ENCODE measurements around the gene AGER. TPM values are rescaled to one million over a fixed set of nuclear protein-coding genes. Genes with fewer than 3 reads are reported as not detected.
A peak's percentile ranks its signal among the peaks of the same experiment; 100 is the strongest.

Gene AGER
- total and polyA plus RNA-seq, 4 donors = 1.4 to 16.5 (median 9.6) TPM

DNA sequence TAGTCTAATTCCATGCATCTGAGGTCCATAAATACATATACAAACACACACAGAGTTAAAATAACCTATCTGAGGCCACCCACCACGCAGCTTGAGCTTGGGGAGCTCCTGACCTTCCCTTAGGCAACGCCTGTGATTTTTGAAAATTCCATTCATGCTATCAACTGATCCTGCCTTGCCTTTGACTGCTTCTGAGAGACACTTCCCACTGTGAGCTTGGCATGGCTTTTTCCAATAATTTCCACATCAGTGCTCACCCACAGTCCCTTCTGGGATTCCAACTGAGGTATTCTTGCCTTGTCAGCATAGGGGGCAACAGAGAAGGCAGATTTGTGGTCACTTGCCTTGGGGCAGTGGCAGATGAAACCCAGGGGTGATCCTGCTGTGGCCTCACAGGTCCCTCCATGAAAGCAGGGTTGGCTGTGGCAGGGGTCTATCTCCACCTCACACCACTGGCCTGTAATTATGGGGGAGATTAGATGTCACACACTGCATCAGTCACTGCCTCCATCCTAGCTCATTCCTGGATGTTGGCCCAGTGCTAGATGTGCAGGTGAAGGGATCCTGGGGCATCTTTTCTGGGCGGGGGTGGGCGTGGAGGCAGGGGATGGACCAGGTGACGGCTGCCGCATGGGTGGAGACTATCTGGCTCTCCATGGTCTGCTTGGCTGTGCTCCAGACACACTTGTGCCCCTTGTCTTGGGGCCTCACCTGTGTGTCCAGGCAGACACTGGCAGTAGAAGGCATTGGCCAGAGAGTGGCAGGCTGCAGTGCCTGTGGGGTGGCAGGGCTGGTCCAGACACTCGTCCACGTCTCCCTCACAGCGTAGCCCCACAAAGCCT is 19.6 kb upstream of the AGER start:
- no peaks in the 10 kb centered on the region for H3K36me3 ChIP-seq (ENCODE audit: control insufficient read depth in 1 of 2, insufficient read depth in 2 of 2, low read length in 1 of 2)
- DNase-seq = no peak

DNA sequence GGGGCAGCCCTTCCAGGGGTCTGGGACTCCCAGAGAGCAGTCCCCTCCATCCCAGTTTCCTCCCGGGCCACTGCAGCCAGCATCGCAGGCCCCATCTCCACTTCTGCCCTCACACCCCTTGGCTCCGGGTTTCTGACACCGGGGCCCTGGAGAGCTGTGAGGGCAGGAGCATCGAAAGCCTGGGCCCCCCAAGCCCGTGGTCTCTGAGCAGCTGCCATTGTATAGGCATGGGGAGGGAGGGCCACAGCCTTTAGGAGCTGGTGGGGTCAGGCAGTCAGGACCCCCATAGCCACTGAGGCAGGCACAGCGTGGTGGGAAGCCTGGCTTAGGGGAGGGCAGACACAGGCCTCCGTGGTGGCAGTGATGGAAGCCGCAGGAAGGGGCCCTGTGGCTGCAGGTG is 18.1 kb upstream of the AGER start:
- no peak for DNase-seq
- Histone ChIP-seq H3K27ac (ENCODE audit: low read depth in 1 of 2, low read length in 2 of 2) (no peak overlapping the region), H3K4me3 (ENCODE audit: low read length in 2 of 2) (no peak overlapping the region), H3K9me3 (ENCODE audit: control insufficient read depth, low read length) (no peaks in the 10 kb centered on the region), H3K27me3 (ENCODE audit: control insufficient read depth in 1 of 2, insufficient read depth in 2 of 2, low read length in 1 of 2) (no peaks in the 10 kb centered on the region), H3K36me3 (ENCODE audit: control insufficient read depth in 1 of 2, insufficient read depth in 2 of 2, low read length in 1 of 2) (no peaks in the 10 kb centered on the region), H3K4me1 (ENCODE audit: control insufficient read depth in 1 of 2, insufficient read depth in 2 of 2, low read length in 2 of 2) (no peaks in the 10 kb centered on the region)
- WGBS, 2 donors = 81 to 85% methylated on average over 9 of the region's 9 CpGs
- intact Hi-C loops (cut with DNase I) = no loop called here
- ATAC-seq (ENCODE audit: low FRiP score) = no peak

More for the DNA sequence above, 19.6 kb upstream of the AGER start:
- Histone ChIP-seq H3K27me3 (ENCODE audit: control insufficient read depth in 1 of 2, insufficient read depth in 2 of 2, low read length in 1 of 2) (no peaks in the 10 kb centered on the region), H3K27ac (ENCODE audit: low read depth in 1 of 2, low read length in 2 of 2) (no peak overlapping the region), H3K4me1 (ENCODE audit: control insufficient read depth in 1 of 2, insufficient read depth in 2 of 2, low read length in 2 of 2) (no peaks in the 10 kb centered on the region), H3K9me3 (ENCODE audit: control insufficient read depth, low read length) (no peaks in the 10 kb centered on the region), H3K4me3 (ENCODE audit: low read length in 2 of 2) (no peak overlapping the region)
- no peak for ATAC-seq (ENCODE audit: low FRiP score)
- 77 to 83% methylated on average over 9 of the region's 9 CpGs for WGBS, 2 donors
- intact Hi-C loops (cut with DNase I) = no loop called here

DNA sequence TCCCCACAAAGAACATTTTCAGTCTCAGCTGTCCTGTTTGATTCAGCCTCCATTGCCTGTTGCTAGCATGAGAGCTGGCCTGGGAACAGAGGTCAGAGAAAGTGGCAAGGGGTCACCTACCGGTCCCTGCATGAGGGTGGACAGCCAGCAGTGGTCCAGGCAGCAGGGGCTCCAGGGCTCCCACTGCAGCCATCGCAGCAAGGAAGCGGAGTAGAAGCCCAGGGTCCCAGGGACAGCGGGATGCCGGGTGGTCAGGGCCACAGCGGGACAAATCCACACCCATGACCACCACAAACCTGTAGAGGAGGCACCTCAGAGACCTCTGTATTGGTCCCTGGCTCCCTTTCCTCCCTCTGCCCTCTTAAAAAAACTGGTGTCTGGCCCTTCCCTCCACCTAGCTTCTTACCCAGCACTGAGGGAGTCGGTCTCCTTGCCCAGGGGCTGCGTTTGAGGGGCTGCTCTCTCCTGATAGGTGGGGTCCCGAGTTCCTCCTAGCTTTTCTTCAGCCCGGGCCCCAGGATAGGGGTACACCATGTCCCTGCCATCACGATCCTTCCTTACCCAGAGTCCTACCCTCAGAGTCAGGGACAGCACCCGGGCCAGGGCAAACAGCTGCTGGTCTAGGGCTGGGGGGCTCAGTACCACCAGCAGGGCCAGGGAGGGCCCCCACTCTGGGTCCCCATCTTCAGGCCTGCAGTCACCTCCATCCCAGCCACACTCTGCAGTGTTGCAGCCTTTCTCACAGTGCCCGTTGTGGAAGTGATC is 16.8 kb upstream of the AGER start:
- H3K27me3 ChIP-seq (ENCODE audit: control insufficient read depth in 1 of 2, insufficient read depth in 2 of 2, low read length in 1 of 2) = no peaks in the 10 kb centered on the region
- H3K9me3 ChIP-seq (ENCODE audit: control insufficient read depth, low read length) = no peaks in the 10 kb centered on the region
- no peaks in the 10 kb centered on the region for H3K4me1 ChIP-seq (ENCODE audit: control insufficient read depth in 1 of 2, insufficient read depth in 2 of 2, low read length in 2 of 2)
- no peak overlapping the region for H3K27ac ChIP-seq (ENCODE audit: low read depth in 1 of 2, low read length in 2 of 2)
- no peaks in the 10 kb centered on the region for H3K36me3 ChIP-seq (ENCODE audit: control insufficient read depth in 1 of 2, insufficient read depth in 2 of 2, low read length in 1 of 2)
- no peak overlapping the region for H3K4me3 ChIP-seq (ENCODE audit: low read length in 2 of 2)
- 87 to 90% methylated on average over 13 of the region's 13 CpGs for WGBS, 2 donors
- ATAC-seq (ENCODE audit: low FRiP score) (no peak), DNase-seq (no peak)
- intact Hi-C loops (cut with DNase I) = no loop called here

DNA sequence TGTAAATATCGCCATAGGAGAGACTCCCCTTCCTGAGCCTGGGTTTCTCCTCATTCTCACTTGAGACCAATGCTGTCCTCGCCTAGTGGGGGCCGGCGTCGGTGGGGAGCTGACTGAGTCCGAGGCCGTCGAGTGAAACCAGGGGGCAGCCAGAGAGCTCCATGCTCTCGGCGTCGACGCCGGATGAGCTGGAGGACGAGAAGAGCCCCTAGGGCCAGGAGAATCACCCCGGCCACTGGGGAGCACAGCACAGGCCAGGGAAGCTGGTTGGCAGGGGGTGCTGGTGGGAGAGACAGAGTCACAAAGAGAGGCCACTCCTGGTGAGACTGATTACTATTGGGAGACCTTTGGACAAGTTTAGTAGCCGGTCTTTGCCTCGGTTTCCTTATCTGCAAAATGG is 14.8 kb upstream of the AGER start:
- intact Hi-C loops (cut with DNase I) = loop anchor here (5.0 to 10.0 kb wide), 3 partner anchors 773 to 1006 kb away; partner anchors contain the start of genes HSD17B8 (in 1 of the 2), RING1 (in 1 of the 2), RXRB (in 1 of the 2) and SLC39A7 (in 1 of the 2)
- H3K4me1 ChIP-seq (ENCODE audit: control insufficient read depth in 1 of 2, insufficient read depth in 2 of 2, low read length in 2 of 2) = no peaks in the 10 kb centered on the region
- 86 to 87% methylated on average over 17 of the region's 17 CpGs for WGBS, 2 donors

DNA sequence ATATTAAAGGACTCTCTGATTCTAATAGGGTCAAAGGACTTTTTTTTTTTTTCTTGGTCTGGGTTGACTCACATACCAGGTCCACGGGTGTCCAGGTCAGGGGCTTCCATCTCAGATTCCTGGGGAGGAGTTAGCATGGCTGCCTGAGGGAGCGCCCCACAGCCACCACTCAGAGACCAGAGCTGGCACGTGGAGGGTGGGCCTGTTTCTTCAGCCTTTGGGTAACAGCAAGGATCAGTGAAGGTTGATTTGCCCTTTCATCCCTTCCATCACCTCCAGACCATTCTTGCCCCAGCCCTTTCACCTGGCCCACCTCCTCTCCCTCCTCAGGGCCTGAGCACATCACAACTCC is 14.3 kb upstream of the AGER start:
- Histone ChIP-seq H3K27me3 (ENCODE audit: control insufficient read depth in 1 of 2, insufficient read depth in 2 of 2, low read length in 1 of 2) (no peaks in the 10 kb centered on the region), H3K4me1 (ENCODE audit: control insufficient read depth in 1 of 2, insufficient read depth in 2 of 2, low read length in 2 of 2) (no peaks in the 10 kb centered on the region), H3K27ac (ENCODE audit: low read depth in 1 of 2, low read length in 2 of 2) (no peak overlapping the region), H3K36me3 (ENCODE audit: control insufficient read depth in 1 of 2, insufficient read depth in 2 of 2, low read length in 1 of 2) (no peaks in the 10 kb centered on the region), H3K4me3 (ENCODE audit: low read length in 2 of 2) (no peak overlapping the region), H3K9me3 (ENCODE audit: control insufficient read depth, low read length) (no peaks in the 10 kb centered on the region)
- ATAC-seq (ENCODE audit: low FRiP score) = no peak
- no peak for DNase-seq
- intact Hi-C loops (cut with DNase I) = loop anchor here (5.0 to 10.0 kb wide), 3 partner anchors 774 to 1006 kb away; partner anchors contain the start of genes HSD17B8 (in 1 of the 2), RING1 (in 1 of the 2), RXRB (in 1 of the 2) and SLC39A7 (in 1 of the 2)
- 79 to 85% methylated on average over 3 of the region's 3 CpGs for WGBS, 2 donors

More for the DNA sequence above, 14.8 kb upstream of the AGER start:
- Histone ChIP-seq H3K27ac (ENCODE audit: low read depth in 1 of 2, low read length in 2 of 2) (no peak overlapping the region), H3K4me3 (ENCODE audit: low read length in 2 of 2) (no peak overlapping the region), H3K36me3 (ENCODE audit: control insufficient read depth in 1 of 2, insufficient read depth in 2 of 2, low read length in 1 of 2) (no peaks in the 10 kb centered on the region), H3K9me3 (ENCODE audit: control insufficient read depth, low read length) (no peaks in the 10 kb centered on the region), H3K27me3 (ENCODE audit: control insufficient read depth in 1 of 2, insufficient read depth in 2 of 2, low read length in 1 of 2) (no peaks in the 10 kb centered on the region)
- DNase-seq (no peak), ATAC-seq (ENCODE audit: low FRiP score) (no peak)

DNA sequence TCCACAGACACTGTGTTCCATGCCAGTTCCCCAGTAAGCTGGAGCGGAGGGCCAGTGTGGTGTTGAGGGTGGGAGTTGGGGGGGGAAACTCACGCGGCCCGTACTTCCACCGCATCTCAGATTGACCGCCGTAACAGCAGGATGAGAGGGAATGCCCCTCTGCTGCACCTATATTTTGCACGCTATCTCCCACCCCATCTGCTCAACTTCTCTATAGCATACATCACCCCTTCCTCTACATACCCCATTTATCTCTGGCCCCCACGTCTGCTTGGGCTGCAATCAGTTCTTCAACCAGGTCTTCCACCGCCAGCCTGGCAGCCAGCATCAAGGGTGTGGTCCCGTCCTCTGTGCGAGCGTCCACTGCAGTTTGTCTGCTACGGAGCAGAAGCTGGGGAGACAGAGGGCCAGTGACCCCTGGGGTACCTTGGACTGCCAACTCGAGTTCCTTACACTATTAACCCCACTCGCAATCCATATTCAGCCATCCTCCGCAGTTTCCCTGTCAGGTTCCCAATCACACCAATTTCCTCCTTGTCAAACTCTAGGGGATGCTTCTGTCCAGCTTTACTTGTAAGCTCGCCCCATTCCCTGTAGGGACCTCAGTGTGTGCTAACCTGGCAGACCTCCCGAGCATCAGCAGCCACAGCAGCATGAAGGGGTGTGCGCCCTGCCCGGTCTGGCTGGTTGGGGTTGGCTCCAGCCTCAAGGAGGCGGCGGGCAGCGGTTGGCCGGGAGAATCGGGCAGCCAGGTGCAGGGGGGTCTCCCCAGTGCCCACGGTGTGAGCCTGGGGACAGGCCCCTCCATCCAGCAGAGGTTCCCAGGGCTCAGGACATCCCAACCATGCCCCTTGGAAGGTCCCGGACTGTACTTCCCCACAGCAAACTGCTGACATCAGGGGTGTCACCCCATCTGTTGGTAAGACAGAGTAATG is 12.9 kb upstream of the AGER start:
- Histone ChIP-seq H3K4me1 (ENCODE audit: control insufficient read depth in 1 of 2, insufficient read depth in 2 of 2, low read length in 2 of 2) (no peaks in the 10 kb centered on the region), H3K4me3 (ENCODE audit: low read length in 2 of 2) (peak overlapping the region; percentile 63 to 86), H3K27ac (ENCODE audit: low read depth in 1 of 2, low read length in 2 of 2) (peak overlapping the region; percentile 95 to 98), H3K36me3 (ENCODE audit: control insufficient read depth in 1 of 2, insufficient read depth in 2 of 2, low read length in 1 of 2) (no peaks in the 10 kb centered on the region), H3K9me3 (ENCODE audit: control insufficient read depth, low read length) (no peaks in the 10 kb centered on the region), H3K27me3 (ENCODE audit: control insufficient read depth in 1 of 2, insufficient read depth in 2 of 2, low read length in 1 of 2) (no peaks in the 10 kb centered on the region)
- 12 to 14% methylated on average over 24 to 28 of the region's 28 CpGs for WGBS, 2 donors
- DNase-seq (peak in 1 of 2 donors; percentile 64), ATAC-seq (ENCODE audit: low FRiP score) (no peak)
- intact Hi-C loops (cut with DNase I) = loop anchor here (5.0 to 10.0 kb wide), 3 partner anchors 775 to 1008 kb away; partner anchors contain the start of genes HSD17B8 (in 1 of the 2), RING1 (in 1 of the 2), RXRB (in 1 of the 2) and SLC39A7 (in 1 of the 2)

DNA sequence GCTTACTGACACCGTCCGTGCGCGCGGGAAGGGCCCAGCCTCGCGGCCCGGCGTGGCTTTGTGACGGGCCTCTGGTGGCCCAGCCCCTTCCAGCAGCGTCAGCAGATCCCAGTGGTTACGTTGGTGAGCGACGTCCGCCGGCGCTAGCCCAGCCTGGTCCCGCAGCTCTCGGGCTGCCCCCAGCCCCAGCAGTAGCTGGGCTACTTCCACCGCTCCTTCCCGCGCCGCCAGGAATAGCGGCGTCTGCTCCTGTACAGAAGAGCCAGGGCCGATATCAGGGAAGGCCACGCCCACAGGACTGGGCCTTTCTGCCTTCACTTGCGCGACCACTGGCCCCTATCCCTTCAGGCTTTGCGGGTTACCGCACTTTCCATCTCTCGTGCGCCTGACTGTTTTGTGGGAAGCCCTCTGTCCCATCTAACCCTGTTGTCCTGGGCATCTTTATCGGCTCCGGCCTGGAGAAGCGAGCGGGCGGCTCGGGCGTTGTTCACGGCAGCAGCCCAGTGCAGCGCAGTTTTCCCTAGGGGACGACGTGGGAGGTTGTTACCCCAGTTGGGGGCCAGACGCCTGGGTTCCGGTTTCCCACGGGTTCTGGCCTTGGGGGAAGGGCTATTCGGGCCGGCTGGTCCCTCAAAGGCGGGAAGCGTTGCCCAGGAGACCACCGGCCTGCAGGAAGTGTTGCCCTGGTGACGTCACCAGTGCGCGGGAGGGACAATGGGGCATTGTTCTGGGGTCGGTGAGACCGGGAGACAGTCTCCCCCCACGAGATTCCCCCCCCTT is 12.0 kb upstream of the AGER start:
- intact Hi-C loops (cut with DNase I) = loop anchor here (5.0 to 10.0 kb wide), 3 partner anchors 776 to 1009 kb away; partner anchors contain the start of genes HSD17B8 (in 1 of the 2), RING1 (in 1 of the 2), RXRB (in 1 of the 2) and SLC39A7 (in 1 of the 2)
- peak; percentile 95 to 96 for DNase-seq
- ATAC-seq (ENCODE audit: low FRiP score) = peak; percentile 74
- Histone ChIP-seq H3K27ac (ENCODE audit: low read depth in 1 of 2, low read length in 2 of 2) (peak overlapping the region; percentile 95 to 98), H3K4me3 (ENCODE audit: low read length in 2 of 2) (peak overlapping the region; percentile 63 to 86), H3K9me3 (ENCODE audit: control insufficient read depth, low read length) (no peaks in the 10 kb centered on the region), H3K27me3 (ENCODE audit: control insufficient read depth in 1 of 2, insufficient read depth in 2 of 2, low read length in 1 of 2) (no peaks in the 10 kb centered on the region), H3K36me3 (ENCODE audit: control insufficient read depth in 1 of 2, insufficient read depth in 2 of 2, low read length in 1 of 2) (no peaks in the 10 kb centered on the region), H3K4me1 (ENCODE audit: control insufficient read depth in 1 of 2, insufficient read depth in 2 of 2, low read length in 2 of 2) (no peaks in the 10 kb centered on the region)
- 0 to 1% methylated on average over 55 to 58 of the region's 58 CpGs for WGBS, 2 donors

All from aorta (tissue), 5 donors.